HG02623 (cell line): ENCODE measurements around the gene KCTD7.
"Not testable (repeated sequence)": the region's sequence is repeated elsewhere in the genome, so short reads cannot be mapped to it uniquely, and the experiment has no call there.

Experiments
- ATAC-seq: cut with Tn5 transposase; IDR thresholded peaks from one replicate; pipeline ENCODE4 v1.9.1; 2021; ENCODE audit warnings: moderate library complexity; ENCODE audit not compliant: unreplicated experiment

KCTD7 gene

DNA sequence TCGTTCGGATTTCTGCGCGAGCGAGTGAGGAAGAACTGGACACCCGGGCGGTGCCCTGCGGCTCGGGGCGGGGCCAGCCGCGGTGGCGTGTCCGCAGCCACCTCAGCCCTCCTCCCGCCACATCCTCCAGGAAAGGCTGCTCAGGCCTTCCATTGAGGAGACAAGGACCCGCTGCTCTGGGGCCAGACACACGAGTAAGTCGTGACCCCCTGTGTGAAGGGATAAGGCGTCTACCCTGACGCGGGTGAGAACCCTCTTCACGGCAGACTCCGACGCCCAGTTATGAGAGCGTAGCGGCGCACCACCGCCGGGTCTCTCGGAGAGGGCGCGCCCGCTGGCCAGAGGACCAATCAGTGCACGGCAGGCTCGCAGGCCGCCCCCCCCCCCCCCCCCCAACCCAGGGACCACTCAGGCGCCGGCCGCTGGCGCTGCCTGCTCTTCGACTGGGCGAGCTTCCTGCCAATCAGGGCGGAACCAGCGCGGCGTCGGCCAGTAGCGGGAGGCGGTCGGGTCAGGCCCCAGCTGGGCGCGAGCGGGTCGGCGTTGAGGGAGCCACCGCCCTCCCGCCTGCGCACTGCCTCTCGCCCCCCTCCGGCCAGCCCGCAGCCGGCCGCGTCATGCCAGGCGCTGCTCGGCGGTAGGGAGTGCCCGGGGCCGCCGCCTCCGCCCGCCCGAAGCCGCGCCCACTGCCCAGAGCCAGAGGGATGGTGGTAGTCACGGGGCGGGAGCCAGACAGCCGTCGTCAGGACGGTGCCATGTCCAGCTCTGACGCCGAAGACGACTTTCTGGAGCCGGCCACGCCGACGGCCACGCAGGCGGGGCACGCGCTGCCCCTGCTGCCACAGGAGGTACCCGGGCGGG is at the start of gene KCTD7:
Gene KCTD7, plus strand, starts transcription at position 521 of the 861 bp plus-strand sequence. Its CDS starts 184 bp downstream, at position 705.
- peak; percentile 89 for ATAC-seq

DNA sequence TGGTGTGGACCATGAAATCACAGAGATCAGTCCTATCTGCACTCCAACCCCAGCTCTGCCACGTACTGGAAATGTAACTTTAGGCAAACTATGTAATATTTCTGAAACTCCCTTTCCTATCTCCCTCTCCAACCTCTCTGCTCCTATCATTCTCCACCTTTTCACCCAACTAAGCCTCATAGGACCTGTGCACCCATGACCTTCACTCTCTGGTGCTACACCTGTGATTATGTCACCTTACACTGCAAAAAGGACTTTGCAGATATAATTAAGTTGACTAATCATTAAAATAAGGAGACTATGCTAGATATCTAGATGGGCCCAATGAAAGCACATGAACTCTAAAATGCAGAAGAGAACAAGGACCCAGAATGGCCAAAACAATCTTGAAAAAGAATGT is 48.3 kb upstream of the KCTD7 start:
- ATAC-seq = not testable (repeated sequence)

DNA sequence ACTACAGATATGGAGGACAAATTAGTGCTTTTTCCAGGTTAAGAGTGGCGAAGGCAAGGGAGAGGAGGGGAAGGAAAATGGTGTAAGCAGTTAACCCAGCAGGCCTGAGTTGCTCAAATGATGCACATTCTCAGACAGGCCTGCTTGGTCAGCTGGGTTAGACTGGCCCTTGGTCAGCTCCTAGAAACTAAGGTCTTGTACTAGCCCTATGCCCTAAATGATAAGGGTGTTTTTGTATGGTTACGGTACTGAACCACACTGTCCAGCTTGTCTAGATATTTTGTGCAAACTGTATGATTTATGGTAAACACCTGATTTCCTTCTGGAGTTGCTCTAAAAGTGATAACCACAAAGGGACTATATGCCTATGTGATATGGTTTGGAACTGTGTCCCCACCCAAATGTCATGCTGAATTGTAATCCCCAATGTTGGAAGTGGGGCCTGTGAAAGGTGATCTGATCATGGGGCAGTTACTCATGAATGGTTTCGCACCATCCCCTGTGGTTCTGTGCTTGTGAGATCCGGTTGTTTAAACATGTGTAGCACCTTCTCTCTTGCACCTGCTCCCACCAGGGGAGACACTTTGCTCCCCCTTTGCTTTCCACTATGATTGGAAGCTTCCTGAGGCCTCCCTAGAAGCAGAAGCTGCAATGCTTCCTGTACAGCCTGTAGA is 45.7 kb upstream of the KCTD7 start:
- not testable (repeated sequence) for ATAC-seq

DNA sequence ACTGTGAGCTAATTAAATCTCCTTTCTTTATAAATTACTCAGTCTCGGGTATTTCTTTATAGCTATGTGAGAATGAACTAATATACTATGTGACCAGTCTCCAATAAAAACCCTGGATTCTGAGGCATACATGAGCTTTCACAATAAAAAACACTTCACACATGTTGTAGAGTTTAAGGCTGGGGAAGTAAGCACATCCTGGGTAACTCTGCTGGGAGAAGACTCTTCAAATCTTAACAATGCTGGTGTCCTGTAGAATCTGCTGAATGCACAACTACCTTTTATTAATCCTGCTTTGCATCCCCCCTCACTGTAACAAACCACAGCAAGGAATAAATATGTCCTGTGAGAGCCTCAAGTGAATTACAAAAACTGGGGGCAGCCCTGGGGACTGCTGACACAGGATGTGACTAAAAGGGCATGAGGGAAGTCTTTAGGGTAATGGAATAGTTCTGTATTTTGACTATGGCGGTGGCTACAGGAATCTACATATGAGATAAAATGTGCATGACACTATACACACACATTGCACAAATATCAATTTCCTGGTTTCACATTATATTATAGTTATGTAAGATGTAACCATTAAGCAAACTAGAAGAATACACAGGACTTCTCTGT is 45.1 kb upstream of the KCTD7 start:
- ATAC-seq = no peak

DNA sequence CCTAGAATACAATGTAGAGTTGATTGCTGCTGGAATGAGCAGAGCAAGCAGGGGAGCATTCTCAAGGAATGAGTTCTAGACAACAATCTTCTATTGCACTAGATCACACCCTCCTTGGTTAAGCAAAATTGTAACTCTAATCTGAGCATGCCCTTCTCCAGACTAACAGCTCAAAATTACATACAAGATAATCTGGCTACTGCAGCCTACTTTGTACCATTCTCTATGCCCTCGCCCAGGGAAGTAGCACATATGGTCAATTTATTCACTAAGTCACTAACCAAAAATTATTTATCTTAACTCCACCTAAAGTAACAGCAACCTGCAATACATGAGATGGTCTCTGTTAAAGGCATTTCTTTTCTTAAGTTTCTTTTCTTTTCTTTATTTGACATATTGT is 42.5 kb upstream of the KCTD7 start:
- no peak for ATAC-seq

DNA sequence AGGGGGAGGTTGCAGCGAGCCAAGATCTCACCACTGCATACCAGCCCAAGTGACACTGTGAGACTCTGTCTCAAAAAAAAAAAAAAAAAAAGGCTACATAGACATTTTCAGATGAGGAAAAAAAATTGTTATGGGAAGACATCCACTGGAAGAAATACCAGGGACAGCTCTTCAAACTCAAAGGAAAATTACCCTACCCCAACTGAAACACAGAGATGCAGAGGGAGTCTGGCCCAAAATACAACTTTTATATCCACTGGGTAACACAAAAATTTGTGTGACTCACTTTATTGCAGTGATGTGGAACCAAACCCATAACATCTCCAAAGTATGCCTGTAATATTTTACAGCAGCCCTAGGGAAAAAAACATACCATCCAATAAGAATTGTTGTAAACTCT is 40.5 kb upstream of the KCTD7 start:
- ATAC-seq = not testable (repeated sequence)

DNA sequence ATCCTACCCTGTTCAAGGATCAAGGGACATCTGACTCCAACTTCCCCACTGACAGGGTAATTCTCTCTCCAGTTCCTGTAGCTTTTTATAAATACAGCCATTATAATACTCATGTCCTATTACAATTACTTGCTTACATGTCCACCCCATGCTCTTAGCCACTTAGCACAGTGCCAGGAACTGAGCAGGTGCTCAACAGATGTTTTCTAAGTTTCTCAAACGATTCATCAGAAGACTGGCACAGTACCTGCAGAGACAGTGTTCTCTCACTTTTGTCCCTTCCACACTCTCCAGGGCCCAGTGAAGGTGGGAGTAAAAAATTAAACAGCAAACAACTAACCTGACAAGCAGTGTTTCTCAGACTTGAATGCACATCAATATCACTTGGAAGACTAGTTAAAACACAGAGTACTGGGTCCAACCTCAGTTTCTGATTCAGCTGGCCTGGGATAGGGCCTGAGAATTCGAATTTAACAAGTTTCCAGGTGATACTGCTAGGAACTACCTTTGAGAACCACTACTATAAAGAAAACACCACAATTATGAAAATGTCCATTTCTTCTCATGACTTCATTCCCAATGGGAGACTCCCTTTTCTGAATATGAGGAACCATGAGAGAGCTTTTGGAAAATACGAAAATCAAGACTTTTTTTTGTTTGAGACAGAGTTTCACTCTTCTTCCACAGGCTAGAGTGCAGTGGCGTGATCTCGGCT is 39.7 kb upstream of the KCTD7 start:
- not testable (repeated sequence) for ATAC-seq

DNA sequence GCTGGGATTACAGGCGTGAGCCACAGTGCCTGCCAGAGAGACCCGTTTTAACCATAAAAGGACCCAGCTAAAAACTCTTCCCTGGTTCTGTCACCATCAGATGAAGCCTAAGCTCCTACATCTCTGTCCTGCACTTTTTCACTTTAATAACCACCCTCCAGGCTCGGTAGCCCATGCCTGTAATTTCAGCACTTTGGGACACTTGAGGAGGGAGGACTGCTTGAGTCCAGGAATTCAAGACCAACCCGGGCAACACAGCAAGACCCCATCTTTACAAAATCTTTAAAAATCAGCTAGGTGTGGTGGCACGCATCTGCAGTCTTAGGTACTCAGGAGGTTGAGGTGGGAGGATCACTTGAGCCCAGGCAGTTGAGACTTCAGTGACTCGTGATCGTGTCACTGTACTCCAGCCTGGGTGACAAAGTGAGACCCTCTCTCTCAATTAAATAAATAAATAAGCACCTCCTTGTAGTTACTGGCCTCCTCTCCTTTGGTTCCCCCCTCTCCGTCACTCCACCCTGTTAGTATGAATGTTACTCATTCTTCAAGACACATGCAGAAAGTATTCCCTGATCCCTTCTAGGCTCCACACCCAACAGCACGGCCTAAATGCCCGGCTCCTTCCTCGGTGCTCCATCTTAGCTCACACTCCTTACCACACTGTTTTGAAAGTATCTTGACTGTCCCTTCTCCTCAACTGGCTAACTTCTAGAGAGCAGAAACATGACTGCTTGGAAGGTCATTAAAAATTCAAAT is 38.2 kb upstream of the KCTD7 start:
- ATAC-seq = not testable (repeated sequence)

DNA sequence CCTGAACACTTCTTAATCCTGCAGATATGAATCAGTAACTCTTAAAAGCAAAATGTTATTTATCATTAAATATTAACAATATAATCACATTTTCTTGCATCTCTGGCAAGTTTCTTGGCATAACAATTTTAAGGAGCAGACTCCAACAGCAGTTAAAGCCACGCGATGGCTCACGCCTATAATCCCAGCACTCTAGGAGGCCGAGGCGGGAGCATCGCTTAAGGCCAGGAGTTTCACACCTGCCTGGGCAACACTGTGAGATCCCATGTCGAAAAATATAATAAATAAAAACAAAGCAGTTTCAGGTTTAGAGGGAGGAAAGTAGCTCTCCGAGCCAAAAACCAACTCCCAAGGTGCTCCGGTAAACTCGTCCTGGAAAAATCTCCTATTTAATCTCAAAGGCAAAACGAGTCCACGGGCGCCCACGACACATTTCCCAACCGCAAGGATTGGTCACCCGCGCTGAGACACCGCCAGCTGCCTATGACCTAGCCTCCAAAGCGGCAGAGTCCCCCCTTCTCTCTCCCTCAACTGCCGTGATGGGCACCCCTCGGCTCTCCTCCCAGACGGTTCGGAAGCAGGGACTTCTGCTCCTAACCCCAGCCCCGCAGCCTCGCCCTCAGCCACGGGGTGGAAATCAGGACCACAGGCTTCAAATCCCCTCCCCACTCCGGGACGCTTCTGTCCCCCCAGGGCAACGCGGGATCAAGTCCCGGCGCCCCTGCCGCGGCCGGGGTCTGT is 37.5 kb upstream of the KCTD7 start:
- ATAC-seq = not testable (repeated sequence)

DNA sequence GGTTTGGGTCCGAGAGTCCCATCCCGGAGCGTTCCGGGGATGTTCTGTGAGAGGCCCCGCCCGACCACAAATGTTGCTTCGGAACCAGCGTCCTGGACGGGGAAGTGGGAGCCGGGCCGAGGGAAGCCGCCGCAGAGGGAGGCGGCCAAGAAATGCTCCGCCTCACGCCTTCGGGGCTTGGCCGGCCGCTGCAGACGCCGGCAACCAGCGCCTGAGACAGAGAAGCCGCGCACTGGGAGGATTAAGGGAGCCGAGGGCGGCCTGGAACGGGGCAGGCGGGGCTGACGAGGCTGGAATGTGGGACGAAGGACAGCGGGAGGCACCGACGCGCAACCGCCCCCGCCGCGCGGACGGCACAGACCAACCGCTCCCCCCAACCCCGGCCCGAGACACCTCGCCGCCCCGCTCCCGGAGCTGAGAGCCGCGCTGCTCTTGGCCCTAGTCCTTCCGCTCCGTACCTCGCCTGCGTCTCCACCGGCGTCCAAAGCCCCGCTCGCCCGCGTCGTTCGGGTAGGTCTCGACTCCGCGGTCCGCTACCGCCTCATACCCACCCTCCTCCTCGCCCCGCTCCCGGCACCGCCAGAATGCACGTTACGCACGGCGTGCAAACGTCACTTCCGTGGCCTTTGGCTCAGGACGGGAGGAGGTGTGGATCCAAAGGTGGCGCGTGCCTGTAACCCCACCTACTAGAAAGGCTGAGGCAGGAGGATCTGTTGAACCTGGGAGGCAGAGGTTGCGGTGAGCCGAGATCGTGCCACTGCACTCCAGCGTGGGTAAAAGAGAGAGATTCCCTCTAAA is 36.7 kb upstream of the KCTD7 start:
- peak; percentile 99 for ATAC-seq

DNA sequence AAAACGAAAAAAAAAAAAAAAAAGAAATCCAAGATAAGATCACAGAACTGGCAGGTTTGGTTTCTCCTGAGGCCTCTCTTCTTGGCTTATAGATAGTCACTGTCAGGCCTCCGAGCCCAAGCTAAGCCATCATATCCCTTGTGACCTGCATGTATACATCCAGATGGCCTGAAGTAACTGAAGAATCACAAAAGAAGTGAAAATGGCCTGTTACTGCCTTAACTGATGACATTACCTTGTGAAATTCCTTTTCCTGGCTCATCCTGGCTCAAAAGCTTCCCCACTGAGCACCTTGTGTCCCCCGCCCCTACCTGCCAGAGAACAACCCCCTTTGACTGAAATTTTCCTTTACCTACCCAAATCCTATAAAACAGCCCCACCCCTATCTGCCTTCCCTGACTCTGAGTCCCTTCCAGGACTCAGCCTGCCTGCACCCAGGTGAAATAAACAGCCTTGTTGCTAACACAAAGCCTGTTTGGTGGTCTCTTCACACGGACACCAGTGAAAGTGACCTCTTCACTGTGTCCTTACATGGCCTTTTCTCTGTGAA is 36.0 kb upstream of the KCTD7 start:
- not testable (repeated sequence) for ATAC-seq

DNA sequence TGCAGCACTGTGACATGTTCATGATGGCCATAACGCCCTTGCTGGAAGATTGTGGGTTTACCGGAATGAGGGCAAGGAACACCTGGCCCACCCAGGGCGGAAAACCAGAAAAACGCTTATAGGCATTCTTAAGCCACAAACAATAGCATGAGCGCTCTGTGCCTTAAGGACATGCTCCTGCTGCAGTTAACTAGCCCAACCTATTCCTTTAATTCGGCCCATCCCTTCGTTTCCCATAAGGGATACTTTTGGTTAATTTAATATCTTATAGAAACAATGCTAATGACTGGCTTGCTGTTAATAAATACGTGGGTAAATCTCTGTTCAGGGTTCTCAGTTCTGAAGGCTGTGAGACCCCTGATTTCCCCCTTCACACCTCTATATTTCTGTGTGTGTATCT is 34.6 kb upstream of the KCTD7 start:
- not testable (repeated sequence) for ATAC-seq

DNA sequence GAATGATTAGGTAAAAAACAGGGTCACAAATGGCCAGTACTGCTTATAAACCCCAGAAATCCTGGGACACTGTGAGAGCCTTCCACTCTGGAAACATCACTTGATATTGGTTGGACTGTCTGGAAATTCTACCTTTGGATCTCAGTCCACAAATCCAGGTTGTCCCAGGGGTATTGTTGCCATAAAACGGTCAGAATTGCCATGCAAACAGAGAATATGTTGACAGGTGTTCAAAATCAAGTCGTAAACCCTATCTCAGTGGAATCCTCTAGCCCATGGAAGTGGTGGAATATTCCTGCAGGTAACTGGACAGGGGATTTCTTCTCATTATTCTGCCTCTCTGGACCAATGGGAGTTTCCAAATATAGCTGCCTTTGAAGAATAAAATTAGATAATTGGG is 31.2 kb upstream of the KCTD7 start:
- ATAC-seq = no peak

DNA sequence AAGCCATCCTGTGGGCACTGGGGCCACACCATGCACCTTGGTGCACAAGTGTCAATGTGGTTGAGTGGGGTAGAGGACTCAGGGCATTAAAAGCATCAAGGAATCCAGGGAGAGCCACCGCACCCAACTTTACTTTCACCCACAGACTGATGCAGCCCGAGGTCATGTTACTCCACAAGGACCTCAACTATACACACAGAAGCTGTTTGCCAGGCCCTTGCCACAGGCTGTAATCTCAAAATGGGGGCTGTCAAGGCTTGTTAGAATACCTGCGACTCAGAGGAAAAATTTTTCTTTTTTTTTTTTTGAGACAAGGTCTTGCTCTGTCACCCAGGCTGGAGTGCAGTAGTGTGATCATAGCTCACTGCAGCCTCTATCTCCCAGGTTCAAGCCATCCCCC is 26.5 kb upstream of the KCTD7 start:
- no peak for ATAC-seq

DNA sequence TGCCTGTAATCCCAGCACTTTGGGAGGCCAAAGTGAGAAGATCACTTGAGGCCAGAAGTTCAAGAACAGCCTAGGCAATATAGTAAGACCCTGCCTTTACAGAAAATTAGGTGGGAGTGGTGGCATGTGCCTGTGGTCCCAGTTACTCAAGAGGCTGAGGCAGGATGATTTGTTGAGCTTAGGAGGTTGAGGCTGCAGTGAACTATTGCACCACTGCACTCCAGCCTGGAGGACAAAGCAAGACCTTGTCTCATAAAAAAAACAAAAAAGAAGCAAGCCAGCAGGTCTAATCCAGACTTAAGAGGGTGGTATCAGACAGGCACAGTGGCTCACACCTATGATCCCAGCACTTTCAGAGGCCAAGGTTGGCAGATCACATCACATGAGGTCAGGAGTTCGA is 24.5 kb upstream of the KCTD7 start:
- ATAC-seq = no peak

DNA sequence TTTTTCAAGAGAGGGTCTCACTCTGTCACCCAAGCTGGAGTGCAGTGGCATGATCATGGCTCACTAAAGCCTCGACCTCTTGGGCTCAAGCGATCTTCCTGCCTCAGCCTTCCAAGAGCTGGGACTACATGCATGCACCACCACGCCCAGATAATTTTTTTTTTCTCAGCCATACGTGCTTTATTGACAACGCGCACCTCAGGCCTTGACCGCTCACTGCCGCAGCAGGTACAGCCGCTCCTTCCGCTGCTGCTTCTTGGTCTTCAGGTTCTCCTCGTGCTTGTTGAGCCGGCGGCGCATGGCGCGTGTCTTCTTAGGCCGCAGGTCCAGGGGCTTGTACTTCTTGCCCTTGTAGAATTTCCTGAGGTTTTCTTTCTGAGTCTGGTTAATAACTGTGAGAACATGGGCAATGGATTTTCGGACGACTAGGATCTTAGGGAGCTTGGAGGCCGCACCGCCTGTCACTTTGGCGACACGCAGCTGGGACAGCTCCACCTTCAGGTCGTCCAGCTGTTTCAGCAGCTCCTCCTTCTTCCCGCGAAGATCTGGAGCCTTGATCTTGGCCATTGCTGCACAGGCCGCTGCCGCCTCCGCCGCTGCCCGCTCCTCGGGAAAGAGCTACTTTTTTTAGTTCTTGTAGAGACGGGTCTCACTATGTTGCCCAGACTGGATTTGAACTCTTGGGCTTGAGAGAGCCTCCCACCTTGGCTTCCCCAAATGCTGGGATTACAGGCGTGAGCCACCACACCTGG is 22.0 kb upstream of the KCTD7 start:
- not testable (repeated sequence) for ATAC-seq

DNA sequence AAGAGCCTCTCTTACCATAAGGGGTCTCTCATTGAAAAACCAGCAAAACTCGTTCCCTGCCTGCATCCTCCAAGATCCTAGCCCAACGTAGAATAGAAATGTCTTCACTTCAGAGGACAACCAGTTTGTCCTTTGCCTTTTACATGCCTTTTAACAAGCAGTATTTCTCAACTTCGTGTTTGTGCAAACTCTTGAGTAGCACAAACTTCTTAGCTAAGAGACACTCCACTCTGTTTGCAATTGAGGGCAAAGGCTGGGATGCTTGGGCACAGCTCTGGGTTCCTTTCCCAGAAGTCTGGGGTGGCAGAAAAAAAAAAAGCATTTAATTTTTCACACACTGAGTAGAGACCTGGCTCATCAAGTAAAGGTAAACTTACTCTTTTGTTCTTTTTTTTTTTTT is 19.5 kb upstream of the KCTD7 start:
- ATAC-seq = no peak

DNA sequence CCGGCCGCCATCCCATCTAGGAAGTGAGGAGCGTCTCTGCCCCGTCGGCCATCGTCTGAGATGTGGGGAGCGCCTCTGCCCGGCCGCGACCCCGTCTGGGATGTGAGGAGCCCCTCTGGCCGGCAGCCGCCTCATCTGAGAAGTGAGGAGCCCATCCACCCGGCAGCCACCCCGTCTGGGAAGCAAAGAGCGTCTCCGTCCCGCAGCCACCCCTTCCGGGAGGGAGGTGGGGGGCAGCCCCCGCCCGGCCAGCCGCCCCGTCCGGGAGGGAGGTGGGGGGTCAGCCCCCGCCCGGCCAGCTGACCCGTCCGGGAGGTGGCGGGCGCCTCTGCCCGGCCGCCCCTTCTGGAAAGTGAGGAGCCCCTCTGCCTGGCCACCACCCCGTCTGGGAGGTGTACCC is 14.1 kb upstream of the KCTD7 start:
- not testable (repeated sequence) for ATAC-seq
